Panc1 (cell line): Measurements from ENCODE around the gene NVL. TPM values are rescaled to one million over a fixed set of nuclear protein-coding genes. Genes with fewer than 3 reads are reported as not detected.

ENCODE experiments used
- ATAC-seq: fragments of 200-7000 bp; cut with Tn5 transposase; 2 replicates; pipeline ENCODE4 v1.9.1; 2020; ENCODE audit warnings: mild to moderate bottlenecking, moderate library complexity
- BruUV-seq: library from RNA; stranded (reverse); fragments of 400-500 nt; replicated peaks from 2 replicates; lab custom pipeline; 2021; lab: Mats Ljungman, UMichigan
- CTCF ChIA-PET: fragments of 300-600 bp; sonication (Branson Sonifier 250); formaldehyde crosslinking; loops from one replicate; lab custom pipeline; 2022; ENCODE audit warnings: antibody characterized with exemption; lab: Charles Lee
- POLR2A ChIA-PET: fragments of 300-600 bp; sonication (Branson Sonifier 250); formaldehyde crosslinking; loops from one replicate; lab custom pipeline; 2022; ENCODE audit warnings: antibody characterized with exemption; lab: Charles Lee
- DNase-seq: peaks from one replicate; pipeline ENCODE4 v3.0.0-alpha.2; 2010; ENCODE audit warnings: low read depth, low spot score
- H3K27ac ChIP-seq: 2 replicates; pipeline ENCODE4 v1.5.1; 2011; ENCODE audit warnings: mild to moderate bottlenecking, low read length, inconsistent platforms
- H3K27me3 ChIP-seq: fragments of 200-500 bp; sonication (Bioruptor generic); 2 replicates; pipeline ENCODE4 v1.6.0; 2014; ENCODE audit warnings: low read length, inconsistent platforms; ENCODE audit not compliant: control insufficient read depth, insufficient read depth
- H3K36me3 ChIP-seq: fragments of 200-500 bp; sonication (Bioruptor generic); 2 replicates; pipeline ENCODE4 v1.5.1; 2014; ENCODE audit warnings: inconsistent platforms, mild to moderate bottlenecking, low read length, moderate library complexity; ENCODE audit not compliant: control insufficient read depth, insufficient read depth
- H3K4me1 ChIP-seq: 2 replicates; pipeline ENCODE4 v1.5.1; 2011; ENCODE audit warnings: inconsistent platforms, mild to moderate bottlenecking, low read length, moderate library complexity; ENCODE audit not compliant: control insufficient read depth, insufficient read depth
- H3K4me3 ChIP-seq, 2 experiments: 2 replicates each; pipeline ENCODE4 v1.5.1; 2011 to 2012; ENCODE audit warnings: low read depth in 2 of 2, low read length in 2 of 2, mild to moderate bottlenecking in 2 of 2, inconsistent platforms in 1 of 2, moderate library complexity in 1 of 2
- H3K9me3 ChIP-seq: fragments of 200-500 bp; sonication (Bioruptor generic); 2 replicates; pipeline ENCODE4 v1.5.1; 2014; ENCODE audit warnings: low read depth, mild to moderate bottlenecking, inconsistent platforms, low read length, moderate library complexity; ENCODE audit not compliant: control insufficient read depth, insufficient read depth
- POLR2AphosphoS5 ChIP-seq: IDR thresholded peaks from 2 replicates; pipeline ENCODE4 v1.6.1; 2012; ENCODE audit warnings: mild to moderate bottlenecking, low read depth, low read length, moderate library complexity
- SIN3A ChIP-seq: IDR thresholded peaks from 2 replicates; pipeline ENCODE4 v1.6.1; 2012; ENCODE audit warnings: low read depth, mild to moderate bottlenecking, low read length, moderate library complexity, borderline replicate concordance; ENCODE audit not compliant: insufficient read depth
- TCF7L2 ChIP-seq: IDR thresholded peaks from 2 replicates; pipeline ENCODE4 v1.6.1; 2011; ENCODE audit warnings: mild to moderate bottlenecking, low read depth, low read length, inconsistent platforms
- in situ Hi-C: cut with HindIII; loops from 2 replicates; pipeline ENCODE4 v1.10.0; 2016; ENCODE audit warnings: low sequenced_read_pairs, low pct_unique_long_range_greater_than_20kb
- intact Hi-C: fragments of 100-400 bp; cut with micrococcal nuclease; formaldehyde crosslinking; loops from one replicate; pipeline ENCODE4 v1.10.0; 2022; ENCODE audit not compliant: unreplicated experiment
- total RNA-seq: library from RNA; stranded (reverse); gene quantifications from one replicate; pipeline ENCODE4 v1.2.1, GENCODE V29; 2021; ENCODE audit not compliant: unreplicated experiment
- TF ChIP-seq, protein P1 (sequence below): fragments of 450-650 bp; IDR thresholded peaks from 2 replicates; pipeline ENCODE4 v1.5.1; 2017; ENCODE audit warnings: mild to moderate bottlenecking
- TF ChIP-seq, protein P2 (sequence below), 2 experiments: IDR thresholded peaks; 2 replicates each; pipeline ENCODE4 v1.6.1; 2011 to 2012; ENCODE audit warnings: low read depth in 2 of 2, control low read depth in 1 of 2, low read length in 1 of 2, mild to moderate bottlenecking in 1 of 2, moderate library complexity in 1 of 2; ENCODE audit not compliant: insufficient read depth in 1 of 2

The NVL gene
- total RNA-seq, 1 experiment from 2014 or later = 25.0 TPM

DNA sequence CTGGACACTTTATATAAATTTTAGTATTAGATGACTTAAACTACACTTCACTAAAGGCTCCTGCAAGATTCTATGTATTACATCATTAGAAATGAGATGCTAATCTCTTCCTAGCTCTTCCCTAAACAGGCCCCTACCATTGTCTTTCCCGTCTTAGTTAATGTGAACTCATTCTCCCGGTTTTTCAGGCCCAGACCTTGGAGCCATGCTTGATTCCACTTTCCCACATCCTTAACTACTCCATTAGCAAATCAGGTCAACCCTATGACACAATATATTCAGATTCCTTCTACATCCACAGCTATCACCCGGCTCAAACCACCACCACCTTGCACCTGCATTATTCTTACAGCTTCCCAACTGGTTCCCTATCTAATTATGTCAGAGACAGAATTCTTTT is 73.3 kb downstream of the NVL start:
- no TSS peak for BruUV-seq
- Histone ChIP-seq H3K27ac (no peak overlapping the region), H3K9me3 (no peaks in the 10 kb centered on the region), H3K4me1 (no peaks in the 10 kb centered on the region), H3K4me3 (no peak overlapping the region), H3K27me3 (no peaks in the 10 kb centered on the region), H3K36me3 (no peaks in the 10 kb centered on the region)
- in situ Hi-C loops (no loop called here), intact Hi-C loops (no loop called here)
- no peak for DNase-seq
- ChIA-PET CTCF (no interaction called here), POLR2A (interaction anchor here (0.5 kb wide), 1 partner anchor 68 kb away, joined by 4 read pairs; no protein-coding TSS in a partner anchor)
- ATAC-seq = no peak
- TF ChIP-seq, protein P1, sequence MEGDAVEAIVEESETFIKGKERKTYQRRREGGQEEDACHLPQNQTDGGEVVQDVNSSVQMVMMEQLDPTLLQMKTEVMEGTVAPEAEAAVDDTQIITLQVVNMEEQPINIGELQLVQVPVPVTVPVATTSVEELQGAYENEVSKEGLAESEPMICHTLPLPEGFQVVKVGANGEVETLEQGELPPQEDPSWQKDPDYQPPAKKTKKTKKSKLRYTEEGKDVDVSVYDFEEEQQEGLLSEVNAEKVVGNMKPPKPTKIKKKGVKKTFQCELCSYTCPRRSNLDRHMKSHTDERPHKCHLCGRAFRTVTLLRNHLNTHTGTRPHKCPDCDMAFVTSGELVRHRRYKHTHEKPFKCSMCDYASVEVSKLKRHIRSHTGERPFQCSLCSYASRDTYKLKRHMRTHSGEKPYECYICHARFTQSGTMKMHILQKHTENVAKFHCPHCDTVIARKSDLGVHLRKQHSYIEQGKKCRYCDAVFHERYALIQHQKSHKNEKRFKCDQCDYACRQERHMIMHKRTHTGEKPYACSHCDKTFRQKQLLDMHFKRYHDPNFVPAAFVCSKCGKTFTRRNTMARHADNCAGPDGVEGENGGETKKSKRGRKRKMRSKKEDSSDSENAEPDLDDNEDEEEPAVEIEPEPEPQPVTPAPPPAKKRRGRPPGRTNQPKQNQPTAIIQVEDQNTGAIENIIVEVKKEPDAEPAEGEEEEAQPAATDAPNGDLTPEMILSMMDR = no peak
- no peak for TF ChIP-seq SIN3A
- no peak for TF ChIP-seq POLR2AphosphoS5
- TF ChIP-seq, protein P2, sequence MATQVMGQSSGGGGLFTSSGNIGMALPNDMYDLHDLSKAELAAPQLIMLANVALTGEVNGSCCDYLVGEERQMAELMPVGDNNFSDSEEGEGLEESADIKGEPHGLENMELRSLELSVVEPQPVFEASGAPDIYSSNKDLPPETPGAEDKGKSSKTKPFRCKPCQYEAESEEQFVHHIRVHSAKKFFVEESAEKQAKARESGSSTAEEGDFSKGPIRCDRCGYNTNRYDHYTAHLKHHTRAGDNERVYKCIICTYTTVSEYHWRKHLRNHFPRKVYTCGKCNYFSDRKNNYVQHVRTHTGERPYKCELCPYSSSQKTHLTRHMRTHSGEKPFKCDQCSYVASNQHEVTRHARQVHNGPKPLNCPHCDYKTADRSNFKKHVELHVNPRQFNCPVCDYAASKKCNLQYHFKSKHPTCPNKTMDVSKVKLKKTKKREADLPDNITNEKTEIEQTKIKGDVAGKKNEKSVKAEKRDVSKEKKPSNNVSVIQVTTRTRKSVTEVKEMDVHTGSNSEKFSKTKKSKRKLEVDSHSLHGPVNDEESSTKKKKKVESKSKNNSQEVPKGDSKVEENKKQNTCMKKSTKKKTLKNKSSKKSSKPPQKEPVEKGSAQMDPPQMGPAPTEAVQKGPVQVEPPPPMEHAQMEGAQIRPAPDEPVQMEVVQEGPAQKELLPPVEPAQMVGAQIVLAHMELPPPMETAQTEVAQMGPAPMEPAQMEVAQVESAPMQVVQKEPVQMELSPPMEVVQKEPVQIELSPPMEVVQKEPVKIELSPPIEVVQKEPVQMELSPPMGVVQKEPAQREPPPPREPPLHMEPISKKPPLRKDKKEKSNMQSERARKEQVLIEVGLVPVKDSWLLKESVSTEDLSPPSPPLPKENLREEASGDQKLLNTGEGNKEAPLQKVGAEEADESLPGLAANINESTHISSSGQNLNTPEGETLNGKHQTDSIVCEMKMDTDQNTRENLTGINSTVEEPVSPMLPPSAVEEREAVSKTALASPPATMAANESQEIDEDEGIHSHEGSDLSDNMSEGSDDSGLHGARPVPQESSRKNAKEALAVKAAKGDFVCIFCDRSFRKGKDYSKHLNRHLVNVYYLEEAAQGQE (IDR thresholded peaks at IDR 0.05; ENCODE audit: insufficient read depth in 1 of 2, low read depth in 2 of 2, low read length in 1 of 2) = no peak
- TF ChIP-seq TCF7L2 = no peak

DNA sequence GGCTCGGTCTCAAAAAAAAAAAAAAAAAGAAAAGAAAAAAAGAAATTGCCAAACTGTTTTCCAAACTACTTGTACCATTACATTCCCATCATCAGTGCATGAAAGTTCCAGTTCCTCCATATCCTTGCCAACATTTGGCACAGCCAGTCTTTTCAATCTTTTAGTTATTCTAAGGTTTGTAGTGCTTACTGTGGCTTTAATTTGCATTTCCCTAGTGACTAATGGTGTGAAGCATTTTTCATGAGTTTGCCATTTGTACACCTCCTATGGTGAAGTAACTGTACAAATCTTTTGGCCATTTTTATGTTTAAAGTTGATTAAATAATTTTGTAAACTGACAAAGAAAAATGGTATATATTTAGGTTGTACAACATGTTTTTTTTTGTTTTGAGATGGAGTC is 76.3 kb downstream of the NVL start:
- BruUV-seq = no TSS peak
- TF ChIP-seq POLR2AphosphoS5 (no peak), SIN3A (no peak), TCF7L2 (no peak)
- TF ChIP-seq, protein P2 (IDR thresholded peaks at IDR 0.05; ENCODE audit: insufficient read depth in 1 of 2, low read depth in 2 of 2, low read length in 1 of 2) = no peak
- TF ChIP-seq, protein P1 = no peak
- in situ Hi-C loops (no loop called here), intact Hi-C loops (no loop called here)
- Histone ChIP-seq H3K9me3 (no peaks in the 10 kb centered on the region), H3K4me3 (no peak overlapping the region), H3K4me1 (no peaks in the 10 kb centered on the region), H3K27ac (no peak overlapping the region), H3K27me3 (no peaks in the 10 kb centered on the region), H3K36me3 (no peaks in the 10 kb centered on the region; the same call in 1 of the 2 replicates)
- ATAC-seq (no peak), DNase-seq (no peak)
- ChIA-PET POLR2A (no interaction called here), CTCF (interaction anchor here (0.7 kb wide), 1 partner anchor 79 kb away, joined by 9 read pairs; no protein-coding TSS in a partner anchor)
